NB4 (cell line): ENCODE data around the gene CYP4V2.

Source experiments
- CTCF ChIP-seq: IDR thresholded peaks from one replicate; pipeline ENCODE4 v1.5.1; 2012; ENCODE audit warnings: low read depth, low read length
- MYC ChIP-seq: IDR thresholded peaks from 2 replicates; pipeline ENCODE4 v1.6.1; 2011; ENCODE audit warnings: low read depth, low read length
- POLR2A ChIP-seq: IDR thresholded peaks from 2 replicates; pipeline ENCODE4 v1.6.1; 2011; ENCODE audit warnings: mild to moderate bottlenecking; ENCODE audit not compliant: insufficient read length; ENCODE audit errors: extremely low read depth
- TF ChIP-seq, protein P1 (sequence below): IDR thresholded peaks from 2 replicates; pipeline ENCODE4 v1.6.1; 2011; ENCODE audit warnings: low read depth, low read length

- TF ChIP-seq CTCF: no peak
- TF ChIP-seq, protein P1, sequence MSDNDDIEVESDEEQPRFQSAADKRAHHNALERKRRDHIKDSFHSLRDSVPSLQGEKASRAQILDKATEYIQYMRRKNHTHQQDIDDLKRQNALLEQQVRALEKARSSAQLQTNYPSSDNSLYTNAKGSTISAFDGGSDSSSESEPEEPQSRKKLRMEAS: no peak
- no peak for TF ChIP-seq POLR2A
- no peak for TF ChIP-seq MYC
Observed at GRCh38 chr4:186196063-186196462, 4.7 kb downstream of the CYP4V2 start.
